PC-9 (cell line): Measurements from ENCODE around the gene FLYWCH1. TPM values are rescaled to one million over a fixed set of nuclear protein-coding genes. Genes with fewer than 3 reads are reported as not detected.

Experiments used
- BruUV-seq: library from RNA; stranded (reverse); fragments of 400-500 nt; replicated peaks from 2 replicates; lab custom pipeline; 2021; lab: Mats Ljungman, UMichigan
- CTCF ChIA-PET: fragments of 300-600 bp; sonication (Branson Sonifier 250); formaldehyde crosslinking; loops from one replicate; lab custom pipeline; 2022; ENCODE audit warnings: antibody characterized with exemption; lab: Charles Lee
- POLR2A ChIA-PET: fragments of 300-600 bp; sonication (Branson Sonifier 250); formaldehyde crosslinking; loops from one replicate; lab custom pipeline; 2022; ENCODE audit warnings: antibody characterized with exemption; ENCODE audit not compliant: unreplicated experiment; lab: Charles Lee
- DNase-seq, 2 experiments: peaks; one replicate each; pipeline versions ENCODE4 v3.0.0 to v3.0.0-alpha.2; 2015 to 2022; ENCODE audit warnings: mixed read lengths in 1 of 2
- H2AFZ ChIP-seq: fragments of 200-600 bp; sonication (generic); 2 replicates; pipeline ENCODE4 v1.8.1; 2017; ENCODE audit warnings: antibody characterized with exemption
- H3F3A ChIP-seq: fragments of 200-600 bp; sonication (generic); 2 replicates; pipeline ENCODE4 v1.8.1; 2017; ENCODE audit warnings: antibody characterized with exemption, mild to moderate bottlenecking, low read depth; ENCODE audit not compliant: insufficient read depth
- H3K27ac ChIP-seq: fragments of 200-600 bp; sonication (generic); 2 replicates; pipeline ENCODE4 v1.6.1; 2016; ENCODE audit warnings: mixed run types
- H3K27me3 ChIP-seq: fragments of 200-600 bp; sonication (generic); 2 replicates; pipeline ENCODE4 v1.6.1; 2016; ENCODE audit warnings: low read depth, mixed run types; ENCODE audit not compliant: insufficient read depth
- H3K36me3 ChIP-seq: fragments of 200-600 bp; sonication (generic); 2 replicates; pipeline ENCODE4 v1.6.1; 2016; ENCODE audit warnings: low read depth, mixed run types
- H3K4me1 ChIP-seq: fragments of 200-600 bp; sonication (generic); replicated peaks from 2 replicates; pipeline ENCODE4 v1.6.1; 2016; ENCODE audit warnings: mixed run types; ENCODE audit not compliant: insufficient read depth
- H3K4me2 ChIP-seq: fragments of 200-600 bp; sonication (generic); 2 replicates; pipeline ENCODE4 v1.6.1; 2017; ENCODE audit warnings: mixed run types
- H3K4me3 ChIP-seq: fragments of 200-600 bp; sonication (generic); 2 replicates; pipeline ENCODE4 v1.6.1; 2016; ENCODE audit warnings: mixed run types
- H3K79me2 ChIP-seq: fragments of 200-600 bp; sonication (generic); 2 replicates; pipeline ENCODE4 v1.6.1; 2017; ENCODE audit warnings: low read depth, mixed run types
- H3K9me2 ChIP-seq: fragments of 200-600 bp; sonication (generic); 2 replicates; pipeline ENCODE4 v1.8.1; 2017; ENCODE audit warnings: mild to moderate bottlenecking; ENCODE audit not compliant: insufficient read depth
- H3K9me3 ChIP-seq: fragments of 200-600 bp; sonication (generic); 2 replicates; pipeline ENCODE4 v1.8.1; 2016; ENCODE audit warnings: low read depth; ENCODE audit not compliant: insufficient read depth
- H4K20me1 ChIP-seq: fragments of 200-600 bp; sonication (generic); 2 replicates; pipeline ENCODE4 v1.8.1; 2017; ENCODE audit not compliant: insufficient read depth
- CTCF ChIP-seq: fragments of 200-600 bp; sonication (generic); conservative IDR thresholded peaks from 2 replicates; pipeline ENCODE4 v1.6.1; 2017; ENCODE audit warnings: mixed run types, antibody characterized with exemption, mild to moderate bottlenecking, moderate library complexity
- EZH2 ChIP-seq: fragments of 200-600 bp; sonication (generic); IDR thresholded peaks from 2 replicates; pipeline ENCODE4 v1.8.0; 2017; ENCODE audit warnings: antibody characterized with exemption, low read depth
- intact Hi-C: fragments of 100-400 bp; cut with micrococcal nuclease; formaldehyde crosslinking; loops from one replicate; pipeline ENCODE4 v1.10.0; 2022; ENCODE audit not compliant: unreplicated experiment
- total RNA-seq: library from RNA; stranded (reverse); gene quantifications from 2 replicates; pipeline ENCODE4 v1.2.3, GENCODE V29; 2021

Gene FLYWCH1
- total RNA-seq, 1 experiment from 2014 or later: 79.9 TPM

- Histone ChIP-seq H3K4me2 (peak overlapping the region; percentile 86), H3K9me2 (no peaks in the 10 kb centered on the region), H3K36me3 (no peaks in the 10 kb centered on the region), H3K27me3 (no peaks in the 10 kb centered on the region), H3K4me1 (peaks cover 5% of the 10 kb centered on the region; the same call in 1 of the 2 replicates), H2AFZ (peak overlapping the region; percentile 85), H3K4me3 (peak overlapping the region; percentile 95), H3K9me3 (no peaks in the 10 kb centered on the region), H3K79me2 (peaks cover 13% of the 10 kb centered on the region), H3F3A (peaks cover 16% of the 10 kb centered on the region), H3K27ac (no peak overlapping the region), H4K20me1 (no peaks in the 10 kb centered on the region)
- TF ChIP-seq EZH2 (no peak), CTCF (no peak)
- peak in 1 of 2 experiments; percentile 58 for DNase-seq
- POLR2A ChIA-PET: interaction anchor here (0.6 to 1.6 kb wide), 5 partner anchors 23 to 1496 kb away, joined by 3 to 16 read pairs (median 12); partner anchors contain the start of genes FLYWCH1 and KCTD5
- BruUV-seq: no TSS peak
- intact Hi-C loops: loop anchor here (10.0 kb wide), 1 partner anchor 83 kb away; the partner anchor contains the start of genes KREMEN2 and PAQR4
- CTCF ChIA-PET: interaction anchor here (0.9 to 1.2 kb wide), 6 partner anchors 9 to 130 kb away, joined by 3 to 5 read pairs (median 4); no protein-coding TSS in a partner anchor
These were observed 29.7 kb upstream of the FLYWCH1 start for GRCh38 chr16:2881783-2882649.

GRCh38 chr16:2882650-2883457, 28.9 kb upstream of the FLYWCH1 start, which contains the start of gene FLYWCH2:
TSS of gene FLYWCH2 (plus strand) at chr16:2883215. CDS start at chr16:2896450, 13,235 bp downstream.
- peak; percentile 95 to 100 for DNase-seq
- H3F3A ChIP-seq: peaks cover 19% of the 10 kb centered on the region
- no peaks in the 10 kb centered on the region for H3K36me3 ChIP-seq
- BruUV-seq: no TSS peak
- peak within 1 kb of the TSS; percentile 98 for H3K4me2 ChIP-seq
- no peak within 1 kb of the TSS for H3K27ac ChIP-seq
- intact Hi-C loops: loop anchor here (1.0 to 10.0 kb wide), 2 partner anchors 21 to 82 kb away; partner anchors contain the start of genes KREMEN2 and PAQR4
- no peaks in the 10 kb centered on the region for H3K9me2 ChIP-seq
- H3K4me3 ChIP-seq: peak within 1 kb of the TSS; percentile 95
- H4K20me1 ChIP-seq: no peaks in the 10 kb centered on the region
- ChIA-PET CTCF (interaction anchor here (0.5 to 1.2 kb wide), 10 partner anchors 10 to 293 kb away, joined by 3 to 12 read pairs (median 4); no protein-coding TSS in a partner anchor), POLR2A (interaction anchor here (0.5 to 1.6 kb wide), 12 partner anchors 10 to 1497 kb away, joined by 3 to 23 read pairs (median 7); partner anchors contain the start of genes FLYWCH1 and KCTD5)
- H3K4me1 ChIP-seq: peaks cover 5% of the 10 kb centered on the region; the same call in 1 of the 2 replicates
- TF ChIP-seq EZH2 (no peak), CTCF (no peak)
- no peaks in the 10 kb centered on the region for H3K9me3 ChIP-seq
- H3K27me3 ChIP-seq: no peaks in the 10 kb centered on the region
- H3K79me2 ChIP-seq: peaks cover 13% of the 10 kb centered on the region
- peak within 1 kb of the TSS; percentile 95 for H2AFZ ChIP-seq
